Astrocyte (in vitro differentiated cells and primary cell): ENCODE measurements around the gene EPHB2. TPM values are rescaled to one million over a fixed set of nuclear protein-coding genes. Genes with fewer than 3 reads are reported as not detected.

Experiments used
- DNase-seq: peaks from one replicate; pipeline ENCODE4 v3.0.0-alpha.2; 2010; ENCODE audit warnings: low read depth
- FAIRE-seq: peaks from 2 replicates; lab custom pipeline; 2011; peaks lifted over from hg19 to GRCh38; lab: Jason Lieb, UNC
- H2AFZ ChIP-seq: 2 replicates; pipeline ENCODE4 v1.6.0; 2012; ENCODE audit warnings: low read depth, low read length, inconsistent platforms
- H3K27ac ChIP-seq: 2 replicates; pipeline ENCODE4 v1.5.1; 2011; ENCODE audit warnings: low read depth, low read length, inconsistent platforms
- H3K27me3 ChIP-seq: 2 replicates; pipeline ENCODE4 v1.6.0; 2011; ENCODE audit warnings: low read length, inconsistent platforms; ENCODE audit not compliant: insufficient read depth
- H3K36me3 ChIP-seq: 2 replicates; pipeline ENCODE4 v1.5.1; 2011; ENCODE audit warnings: low read length, inconsistent platforms; ENCODE audit not compliant: insufficient read depth
- H3K4me1 ChIP-seq: 2 replicates; pipeline ENCODE4 v1.5.1; 2011; ENCODE audit warnings: low read length, inconsistent platforms; ENCODE audit not compliant: insufficient read depth
- H3K4me2 ChIP-seq: 2 replicates; pipeline ENCODE4 v1.6.0; 2012; ENCODE audit warnings: low read length, inconsistent platforms
- H3K4me3 ChIP-seq: 2 replicates; pipeline ENCODE4 v1.5.1; 2011; ENCODE audit warnings: low read depth, mild to moderate bottlenecking, low read length, inconsistent platforms; ENCODE audit not compliant: insufficient read depth
- H3K79me2 ChIP-seq: 2 replicates; pipeline ENCODE4 v1.6.0; 2012; ENCODE audit warnings: mild to moderate bottlenecking, low read length, inconsistent platforms; ENCODE audit not compliant: insufficient read depth
- H3K9ac ChIP-seq: 2 replicates; pipeline ENCODE4 v1.6.0; 2012; ENCODE audit warnings: mild to moderate bottlenecking, low read length, inconsistent platforms
- H3K9me3 ChIP-seq: 2 replicates; pipeline ENCODE4 v1.5.1; 2012; ENCODE audit warnings: low read depth, mild to moderate bottlenecking, low read length, inconsistent platforms; ENCODE audit not compliant: insufficient read depth
- H4K20me1 ChIP-seq: 2 replicates; pipeline ENCODE4 v1.6.0; 2012; ENCODE audit warnings: low read length, inconsistent platforms; ENCODE audit not compliant: insufficient read depth
- H3K27ac Mint-ChIP-seq: one replicate; pipeline ENCODE4 v1.8.0; 2021; ENCODE audit warnings: mild to moderate bottlenecking, mixed read lengths; ENCODE audit not compliant: unreplicated experiment
- H3K27me3 Mint-ChIP-seq: one replicate; pipeline ENCODE4 v1.8.0; 2021; ENCODE audit warnings: low read depth, mixed read lengths; ENCODE audit not compliant: unreplicated experiment
- H3K36me3 Mint-ChIP-seq: one replicate; pipeline ENCODE4 v1.8.0; 2021; ENCODE audit warnings: low read depth, mixed read lengths; ENCODE audit not compliant: unreplicated experiment
- H3K4me1 Mint-ChIP-seq: one replicate; pipeline ENCODE4 v1.8.0; 2021; ENCODE audit warnings: low read depth, mixed read lengths; ENCODE audit not compliant: unreplicated experiment
- H3K4me3 Mint-ChIP-seq: one replicate; pipeline ENCODE4 v1.8.0; 2021; ENCODE audit warnings: mild to moderate bottlenecking, moderate library complexity, mixed read lengths; ENCODE audit not compliant: unreplicated experiment
- H3K9me3 Mint-ChIP-seq: one replicate; pipeline ENCODE4 v1.8.0; 2021; ENCODE audit warnings: mild to moderate bottlenecking, mixed read lengths; ENCODE audit not compliant: unreplicated experiment
- EZH2 ChIP-seq: IDR thresholded peaks from 2 replicates; pipeline ENCODE4 v1.6.1; 2012; ENCODE audit warnings: mild to moderate bottlenecking, low read length, inconsistent platforms; ENCODE audit not compliant: insufficient read depth
- total RNA-seq: library from RNA; stranded (reverse); gene quantifications from 2 replicates; pipeline ENCODE4 v1.2.1, GENCODE V29; 2021
- TF ChIP-seq, protein P1 (sequence below): IDR thresholded peaks from 2 replicates; pipeline ENCODE4 v1.5.1; 2011; ENCODE audit warnings: low read depth, mild to moderate bottlenecking, inconsistent platforms, low read length, moderate library complexity; ENCODE audit not compliant: insufficient read depth

Gene EPHB2
- total RNA-seq, 1 donor from 2014 or later = 8.4 TPM

DNA sequence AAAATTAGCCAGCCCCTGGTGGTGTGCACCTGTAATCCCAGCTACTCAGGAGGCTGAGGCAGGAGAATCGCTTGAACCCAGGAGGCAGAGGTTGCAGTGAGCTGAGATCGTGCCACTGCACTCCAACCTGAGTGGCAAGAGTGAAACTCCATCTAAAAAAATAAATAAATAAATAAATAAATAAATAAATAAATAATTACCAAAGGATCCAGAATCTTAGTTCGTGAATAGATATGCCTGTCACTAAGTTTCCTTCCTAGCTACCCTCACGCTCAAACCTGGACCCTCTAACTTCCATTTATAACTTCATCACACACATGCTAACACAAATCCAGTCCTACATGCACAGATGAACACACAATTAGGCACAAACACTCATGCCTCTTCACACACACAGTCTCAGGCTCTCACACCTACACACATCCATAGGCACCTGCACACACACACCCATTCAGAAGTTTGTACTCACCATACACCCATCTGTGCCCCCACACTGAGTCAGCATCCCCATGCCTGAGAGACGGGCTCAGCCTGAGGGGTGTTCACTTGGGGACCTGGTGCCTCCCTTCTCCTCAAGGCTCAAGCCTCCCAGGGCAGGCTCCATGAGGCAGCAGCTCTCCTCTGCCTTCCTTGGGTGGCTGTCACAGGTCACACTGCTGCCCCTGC, 200.5 kb downstream of the EPHB2 start:
- Histone ChIP-seq H2AFZ (no peak overlapping the region), H4K20me1 (no peaks in the 10 kb centered on the region), H3K9me3 (no peaks in the 10 kb centered on the region), H3K27me3 (no peaks in the 10 kb centered on the region), H3K4me3 (no peak overlapping the region), H3K4me1 (no peaks in the 10 kb centered on the region), H3K79me2 (no peaks in the 10 kb centered on the region), H3K9ac (no peak overlapping the region), H3K4me2 (no peak overlapping the region), H3K27ac (no peak overlapping the region), H3K36me3 (peaks cover 22% of the 10 kb centered on the region)
- no peak overlapping the region for H3K4me3 Mint-ChIP-seq
- no peaks in the 10 kb centered on the region for H3K4me1 Mint-ChIP-seq
- TF ChIP-seq, protein P1, sequence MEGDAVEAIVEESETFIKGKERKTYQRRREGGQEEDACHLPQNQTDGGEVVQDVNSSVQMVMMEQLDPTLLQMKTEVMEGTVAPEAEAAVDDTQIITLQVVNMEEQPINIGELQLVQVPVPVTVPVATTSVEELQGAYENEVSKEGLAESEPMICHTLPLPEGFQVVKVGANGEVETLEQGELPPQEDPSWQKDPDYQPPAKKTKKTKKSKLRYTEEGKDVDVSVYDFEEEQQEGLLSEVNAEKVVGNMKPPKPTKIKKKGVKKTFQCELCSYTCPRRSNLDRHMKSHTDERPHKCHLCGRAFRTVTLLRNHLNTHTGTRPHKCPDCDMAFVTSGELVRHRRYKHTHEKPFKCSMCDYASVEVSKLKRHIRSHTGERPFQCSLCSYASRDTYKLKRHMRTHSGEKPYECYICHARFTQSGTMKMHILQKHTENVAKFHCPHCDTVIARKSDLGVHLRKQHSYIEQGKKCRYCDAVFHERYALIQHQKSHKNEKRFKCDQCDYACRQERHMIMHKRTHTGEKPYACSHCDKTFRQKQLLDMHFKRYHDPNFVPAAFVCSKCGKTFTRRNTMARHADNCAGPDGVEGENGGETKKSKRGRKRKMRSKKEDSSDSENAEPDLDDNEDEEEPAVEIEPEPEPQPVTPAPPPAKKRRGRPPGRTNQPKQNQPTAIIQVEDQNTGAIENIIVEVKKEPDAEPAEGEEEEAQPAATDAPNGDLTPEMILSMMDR = no peak
- no peak for TF ChIP-seq EZH2
- no peak overlapping the region for H3K27ac Mint-ChIP-seq
- peaks cover 8% of the 10 kb centered on the region for H3K36me3 Mint-ChIP-seq
- FAIRE-seq = no peak
- peaks cover 36% of the 10 kb centered on the region for H3K27me3 Mint-ChIP-seq
- H3K9me3 Mint-ChIP-seq = no peaks in the 10 kb centered on the region
- no peak for DNase-seq

DNA sequence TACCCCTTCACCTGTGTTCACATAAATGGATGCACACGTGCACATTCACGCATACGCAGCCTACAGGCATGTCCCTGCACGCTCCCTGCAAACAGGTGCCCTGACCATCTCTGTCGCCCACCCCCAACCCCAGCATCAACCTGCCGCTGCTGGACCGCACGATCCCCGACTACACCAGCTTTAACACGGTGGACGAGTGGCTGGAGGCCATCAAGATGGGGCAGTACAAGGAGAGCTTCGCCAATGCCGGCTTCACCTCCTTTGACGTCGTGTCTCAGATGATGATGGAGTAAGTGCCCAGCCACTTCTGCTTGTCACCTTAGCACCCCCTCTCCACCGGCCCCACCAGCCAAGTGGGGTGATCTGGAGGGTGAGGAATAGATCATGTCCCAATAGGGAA, 201.7 kb downstream of the EPHB2 start:
- FAIRE-seq (no peak), DNase-seq (no peak)
- H3K4me3 ChIP-seq = no peak overlapping the region
- no peak overlapping the region for H2AFZ ChIP-seq
- TF ChIP-seq EZH2 = no peak
- Mint-ChIP-seq H3K4me1 (no peaks in the 10 kb centered on the region), H3K9me3 (no peaks in the 10 kb centered on the region), H3K36me3 (peaks cover 4% of the 10 kb centered on the region), H3K27me3 (peaks cover 35% of the 10 kb centered on the region), H3K4me3 (no peak overlapping the region), H3K27ac (no peak overlapping the region)
- no peaks in the 10 kb centered on the region for H3K9me3 ChIP-seq
- H3K9ac ChIP-seq = no peak overlapping the region
- H3K4me1 ChIP-seq = no peaks in the 10 kb centered on the region
- no peaks in the 10 kb centered on the region for H3K79me2 ChIP-seq
- H3K27me3 ChIP-seq = no peaks in the 10 kb centered on the region
- peaks cover 17% of the 10 kb centered on the region for H3K36me3 ChIP-seq
- H3K4me2 ChIP-seq = no peak overlapping the region
- H4K20me1 ChIP-seq = no peaks in the 10 kb centered on the region
- no peak overlapping the region for H3K27ac ChIP-seq

DNA sequence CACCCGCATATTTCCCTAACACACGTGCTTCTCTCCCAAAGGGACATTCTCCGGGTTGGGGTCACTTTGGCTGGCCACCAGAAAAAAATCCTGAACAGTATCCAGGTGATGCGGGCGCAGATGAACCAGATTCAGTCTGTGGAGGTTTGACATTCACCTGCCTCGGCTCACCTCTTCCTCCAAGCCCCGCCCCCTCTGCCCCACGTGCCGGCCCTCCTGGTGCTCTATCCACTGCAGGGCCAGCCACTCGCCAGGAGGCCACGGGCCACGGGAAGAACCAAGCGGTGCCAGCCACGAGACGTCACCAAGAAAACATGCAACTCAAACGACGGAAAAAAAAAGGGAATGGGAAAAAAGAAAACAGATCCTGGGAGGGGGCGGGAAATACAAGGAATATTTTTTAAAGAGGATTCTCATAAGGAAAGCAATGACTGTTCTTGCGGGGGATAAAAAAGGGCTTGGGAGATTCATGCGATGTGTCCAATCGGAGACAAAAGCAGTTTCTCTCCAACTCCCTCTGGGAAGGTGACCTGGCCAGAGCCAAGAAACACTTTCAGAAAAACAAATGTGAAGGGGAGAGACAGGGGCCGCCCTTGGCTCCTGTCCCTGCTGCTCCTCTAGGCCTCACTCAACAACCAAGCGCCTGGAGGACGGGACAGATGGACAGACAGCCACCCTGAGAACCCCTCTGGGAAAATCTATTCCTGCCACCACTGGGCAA, 202.9 kb downstream of the EPHB2 start:
- no peak overlapping the region for H3K4me2 ChIP-seq
- Mint-ChIP-seq H3K27me3 (peaks cover 35% of the 10 kb centered on the region), H3K4me1 (no peaks in the 10 kb centered on the region), H3K9me3 (no peaks in the 10 kb centered on the region), H3K27ac (no peak overlapping the region), H3K36me3 (peaks cover 1% of the 10 kb centered on the region), H3K4me3 (no peak overlapping the region)
- H4K20me1 ChIP-seq = no peaks in the 10 kb centered on the region
- H3K27me3 ChIP-seq = no peaks in the 10 kb centered on the region
- H3K36me3 ChIP-seq = peaks cover 15% of the 10 kb centered on the region
- no peaks in the 10 kb centered on the region for H3K9me3 ChIP-seq
- no peak overlapping the region for H3K27ac ChIP-seq
- FAIRE-seq = no peak
- no peak for DNase-seq
- no peak overlapping the region for H3K4me3 ChIP-seq
- no peak overlapping the region for H3K9ac ChIP-seq
- TF ChIP-seq EZH2 = no peak
- TF ChIP-seq, protein P1 = no peak
- H2AFZ ChIP-seq = no peak overlapping the region
- H3K4me1 ChIP-seq = no peaks in the 10 kb centered on the region
- H3K79me2 ChIP-seq = no peaks in the 10 kb centered on the region
